ENCODE measurements around the gene STK16. TPM values are rescaled to one million over a fixed set of nuclear protein-coding genes. Genes with fewer than 3 reads are reported as not detected.
A peak's percentile ranks its signal among the peaks of the same experiment; 100 is the strongest.

Gene STK16
- total RNA-seq, 1 experiment from 2014 or later, result 21.6 TPM

DNA sequence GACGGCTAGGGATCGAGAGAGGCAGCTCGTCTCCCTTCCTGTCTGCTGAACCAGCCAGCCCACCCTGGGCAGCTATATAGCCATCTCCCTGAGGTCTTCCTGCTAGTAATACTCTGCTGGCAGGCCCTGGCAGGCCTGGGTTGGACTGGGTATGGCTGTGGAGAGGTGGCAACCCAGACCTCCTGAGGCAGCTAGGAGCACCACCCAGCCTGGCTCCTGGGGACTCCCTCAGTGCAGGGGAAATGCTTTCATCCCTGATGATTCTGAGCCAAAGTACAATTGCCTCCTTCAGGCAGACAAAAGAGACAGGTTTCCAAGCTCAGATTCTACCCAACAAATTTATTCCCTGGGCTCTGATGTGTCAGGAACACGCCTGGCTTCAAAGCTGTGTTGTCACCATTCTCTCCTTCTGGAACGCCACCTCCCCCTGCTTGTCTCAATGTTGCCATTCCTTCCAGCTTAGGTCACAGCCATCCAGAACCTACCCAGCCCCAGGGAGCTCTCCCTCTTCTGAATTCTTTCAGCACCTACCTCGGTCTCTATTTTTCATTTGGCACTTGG lies 29.2 kb downstream of the STK16 start:
- no peak overlapping the region for H3K4ac ChIP-seq (ENCODE audit: low read depth, low read length)
- no peaks in the 10 kb centered on the region for H3K27me3 ChIP-seq (ENCODE audit: insufficient read depth, low read length)
- H3K4me1 Mint-ChIP-seq, result peaks cover 29 to 33% of the 10 kb centered on the region in 2 experiments
- H3K9ac ChIP-seq (ENCODE audit: extremely low read depth, insufficient read length, low read length), result no peak overlapping the region
- no peak overlapping the region for H2BK12ac ChIP-seq (ENCODE audit: insufficient read length, low read depth, low read length)
- no peak overlapping the region for H3K56ac ChIP-seq (ENCODE audit: insufficient read length, low read depth, low read length)
- peak overlapping the region in 1 of 2 experiments; percentile 44; a peak in 1 of 5 replicates for H3K4me3 Mint-ChIP-seq
- H3K79me1 ChIP-seq (ENCODE audit: insufficient read depth, low read depth, low read length, poor library complexity, severe bottlenecking), result no peaks in the 10 kb centered on the region
- H3T11ph ChIP-seq (ENCODE audit: low read length), result no peak overlapping the region
- H2BK15ac ChIP-seq (ENCODE audit: low read depth, low read length), result no peak overlapping the region
- DNase-seq, result peak; percentile 70
- H3K23me2 ChIP-seq (ENCODE audit: insufficient read length, low read depth, low read length, poor library complexity, severe bottlenecking), result peaks cover 4% of the 10 kb centered on the region
- peak overlapping the region; percentile 17 for H3K4me2 ChIP-seq (ENCODE audit: insufficient read depth, insufficient read length, low read length)
- H3K27ac ChIP-seq (ENCODE audit: insufficient read length, low read depth, low read length), result no peak overlapping the region
- peak overlapping the region; percentile 31; the same call in 1 of the 2 replicates for H3K14ac ChIP-seq (ENCODE audit: insufficient read depth, low read length)
- H3K9me3 ChIP-seq (ENCODE audit: control insufficient read depth, low read depth, low read length), result no peaks in the 10 kb centered on the region
- peaks cover 4% of the 10 kb centered on the region; the same call in 1 of the 2 replicates for H3K4me1 ChIP-seq (ENCODE audit: insufficient read depth, low read length)
- H3K27me3 Mint-ChIP-seq (ENCODE audit: low read depth), result peaks cover 25% of the 10 kb centered on the region
- H3K27ac Mint-ChIP-seq, result peak overlapping the region in 1 of 3 experiments; percentile 58; a peak in 1 of 7 replicates
- H2BK120ac ChIP-seq (ENCODE audit: low read depth, low read length, poor library complexity, severe bottlenecking), result no peak overlapping the region
- H4K91ac ChIP-seq (ENCODE audit: insufficient read length, low read depth, low read length), result no peak overlapping the region
- no peak overlapping the region for H2AFZ ChIP-seq (ENCODE audit: low read length)
- H2BK5ac ChIP-seq (ENCODE audit: insufficient read length, low read length), result no peak overlapping the region
- no peaks in the 10 kb centered on the region for H3K79me2 ChIP-seq (ENCODE audit: insufficient read depth, low read length)
- H3K36me3 Mint-ChIP-seq (ENCODE audit: insufficient read depth in 1 of 3, low read depth in 3 of 3), result no peaks in the 10 kb centered on the region
- H4K8ac ChIP-seq (replicated peaks; ENCODE audit: insufficient read length, low read depth, low read length), result no peak overlapping the region
- no peak overlapping the region for H3K23ac ChIP-seq (ENCODE audit: insufficient read length, low read depth, low read length)
- no peak overlapping the region for H2BK20ac ChIP-seq (ENCODE audit: low read depth, low read length, poor library complexity, severe bottlenecking)
- WGBS (ENCODE audit: extremely low coverage, insufficient read length, low lambda C conversion rate), result no CpG with 5 or more reads among the region's 6 CpGs
- no peak overlapping the region for H3K18ac ChIP-seq (ENCODE audit: insufficient read length, low read depth, low read length)
- no peaks in the 10 kb centered on the region for H4K20me1 ChIP-seq (ENCODE audit: control insufficient read depth, insufficient read depth, insufficient read length)
- TF ChIP-seq, protein P1, sequence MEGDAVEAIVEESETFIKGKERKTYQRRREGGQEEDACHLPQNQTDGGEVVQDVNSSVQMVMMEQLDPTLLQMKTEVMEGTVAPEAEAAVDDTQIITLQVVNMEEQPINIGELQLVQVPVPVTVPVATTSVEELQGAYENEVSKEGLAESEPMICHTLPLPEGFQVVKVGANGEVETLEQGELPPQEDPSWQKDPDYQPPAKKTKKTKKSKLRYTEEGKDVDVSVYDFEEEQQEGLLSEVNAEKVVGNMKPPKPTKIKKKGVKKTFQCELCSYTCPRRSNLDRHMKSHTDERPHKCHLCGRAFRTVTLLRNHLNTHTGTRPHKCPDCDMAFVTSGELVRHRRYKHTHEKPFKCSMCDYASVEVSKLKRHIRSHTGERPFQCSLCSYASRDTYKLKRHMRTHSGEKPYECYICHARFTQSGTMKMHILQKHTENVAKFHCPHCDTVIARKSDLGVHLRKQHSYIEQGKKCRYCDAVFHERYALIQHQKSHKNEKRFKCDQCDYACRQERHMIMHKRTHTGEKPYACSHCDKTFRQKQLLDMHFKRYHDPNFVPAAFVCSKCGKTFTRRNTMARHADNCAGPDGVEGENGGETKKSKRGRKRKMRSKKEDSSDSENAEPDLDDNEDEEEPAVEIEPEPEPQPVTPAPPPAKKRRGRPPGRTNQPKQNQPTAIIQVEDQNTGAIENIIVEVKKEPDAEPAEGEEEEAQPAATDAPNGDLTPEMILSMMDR (conservative IDR thresholded peaks at IDR 0.05), result no peak
- no peaks in the 10 kb centered on the region for H3K9me3 Mint-ChIP-seq
- no peak overlapping the region for H2AK5ac ChIP-seq (ENCODE audit: insufficient read length, low read length)
- no peak overlapping the region for H4K5ac ChIP-seq (ENCODE audit: insufficient read length, low read depth, low read length)
